Measurements from ENCODE around the gene PDZD4.

The PDZD4 gene

GRCh38 chrX:153870288-153870690 is 39.9 kb upstream of the PDZD4 start:
- Mint-ChIP-seq H3K27me3 (peaks cover 25% of the 10 kb centered on the region), H3K4me1 (no peaks in the 10 kb centered on the region), H3K27ac (no peak overlapping the region), H3K9me3 (no peaks in the 10 kb centered on the region), H3K4me3 (no peak overlapping the region)
- ATAC-seq = no peak
- no peak for DNase-seq

GRCh38 chrX:153869473-153870287 is 39.3 kb upstream of the PDZD4 start:
- no peak for ATAC-seq
- Mint-ChIP-seq H3K27me3 (peaks cover 19% of the 10 kb centered on the region), H3K4me1 (no peaks in the 10 kb centered on the region), H3K4me3 (no peak overlapping the region), H3K27ac (no peak overlapping the region), H3K9me3 (no peaks in the 10 kb centered on the region)
- DNase-seq = no peak

- H3K4me1 Mint-ChIP-seq = no peaks in the 10 kb centered on the region
- DNase-seq (no peak), ATAC-seq (no peak)
- H3K27me3 Mint-ChIP-seq = peaks cover 14% of the 10 kb centered on the region
- no peak overlapping the region for H3K4me3 Mint-ChIP-seq
- no peak overlapping the region for H3K27ac Mint-ChIP-seq
- H3K9me3 Mint-ChIP-seq = no peaks in the 10 kb centered on the region
Measured at GRCh38 chrX:153868576-153869472, 38.5 kb upstream of the PDZD4 start.

DNA sequence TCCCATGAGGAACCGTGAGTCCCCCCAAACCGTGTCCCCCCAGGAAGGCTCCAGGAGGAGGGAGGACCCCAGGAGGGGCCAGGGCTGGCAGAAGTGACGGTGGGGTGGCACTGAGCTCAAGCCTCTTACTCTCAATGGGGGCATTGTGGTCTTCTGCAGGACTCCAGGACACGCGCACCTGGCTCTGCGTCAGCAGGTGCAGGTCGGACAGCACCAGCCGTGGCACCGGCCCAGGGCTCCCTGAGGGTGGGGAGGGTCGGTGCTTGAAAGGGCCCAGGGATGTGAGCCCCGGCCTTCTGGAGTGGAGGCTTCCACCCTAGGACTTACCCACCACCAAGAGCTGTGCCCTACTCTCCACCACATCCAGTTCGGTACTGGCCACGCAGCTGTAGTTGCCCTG is 37.3 kb upstream of the PDZD4 start:
- no peak for ATAC-seq
- peaks cover 8% of the 10 kb centered on the region for H3K27me3 Mint-ChIP-seq
- no peak overlapping the region for H3K27ac Mint-ChIP-seq
- no peak overlapping the region for H3K4me3 Mint-ChIP-seq
- no peak for DNase-seq
- H3K9me3 Mint-ChIP-seq = no peaks in the 10 kb centered on the region
- no peaks in the 10 kb centered on the region for H3K4me1 Mint-ChIP-seq

DNA sequence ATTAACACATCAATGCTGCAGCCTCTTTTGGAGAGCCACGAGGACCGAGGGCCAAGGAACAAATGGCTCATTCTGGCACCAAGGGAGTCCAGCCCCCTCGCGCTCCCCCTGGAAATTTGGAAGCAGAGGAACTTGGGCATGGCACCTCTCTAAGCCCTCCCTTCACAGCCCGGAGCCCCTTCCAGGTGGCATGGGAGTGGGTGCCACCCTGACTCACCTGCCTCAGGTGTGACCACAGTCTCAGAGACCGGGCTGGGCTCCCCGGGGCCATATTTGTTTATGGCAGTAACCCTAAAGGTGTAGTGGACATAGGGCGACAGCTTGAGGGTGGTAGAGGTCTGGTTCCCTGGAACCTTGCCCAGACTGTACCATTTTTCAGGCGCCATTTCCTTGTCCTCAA is 36.8 kb upstream of the PDZD4 start:
- Mint-ChIP-seq H3K4me1 (no peaks in the 10 kb centered on the region), H3K27ac (no peak overlapping the region), H3K27me3 (peaks cover 2% of the 10 kb centered on the region), H3K9me3 (no peaks in the 10 kb centered on the region), H3K4me3 (no peak overlapping the region)
- ATAC-seq (no peak), DNase-seq (no peak)

DNA sequence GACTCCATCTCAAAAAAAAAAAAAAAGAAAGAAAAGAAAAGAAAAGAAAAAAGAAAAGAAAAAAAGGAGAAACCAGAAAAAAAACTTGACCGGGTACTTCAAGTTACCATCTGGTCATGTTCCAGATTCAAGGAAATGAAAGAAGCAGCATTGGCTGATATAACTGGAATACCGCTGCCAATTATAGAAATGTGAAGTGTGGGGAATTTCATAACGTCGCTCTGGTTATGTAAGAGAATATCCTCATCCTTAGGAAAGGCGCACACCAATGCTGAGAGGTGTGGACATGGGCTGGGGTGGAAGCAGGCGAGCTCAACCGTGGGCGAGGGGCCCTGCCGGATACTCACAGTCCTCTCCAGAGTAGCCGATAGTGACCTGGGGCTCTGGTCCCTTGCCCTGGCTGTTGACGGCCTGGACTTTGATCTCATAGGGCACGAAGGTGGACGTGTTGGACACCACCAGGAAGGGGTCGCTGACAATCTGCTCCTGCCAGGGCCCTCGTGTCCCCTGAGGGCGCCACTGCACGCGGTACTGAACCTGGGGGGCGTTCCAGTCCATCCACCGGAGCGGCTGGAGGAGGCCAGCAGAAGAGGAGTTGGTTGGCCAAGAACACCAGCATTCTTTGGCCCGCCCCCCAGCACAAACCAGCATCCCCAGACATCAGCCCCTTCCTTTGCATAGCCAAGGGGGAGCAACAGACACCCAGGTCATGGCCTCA is 36.1 kb upstream of the PDZD4 start:
- H3K4me1 Mint-ChIP-seq = no peaks in the 10 kb centered on the region
- H3K9me3 Mint-ChIP-seq = no peaks in the 10 kb centered on the region
- DNase-seq (no peak), ATAC-seq (no peak)
- H3K27ac Mint-ChIP-seq = no peak overlapping the region
- H3K27me3 Mint-ChIP-seq = no peaks in the 10 kb centered on the region
- no peak overlapping the region for H3K4me3 Mint-ChIP-seq

GRCh38 chrX:153865685-153866084 is 35.3 kb upstream of the PDZD4 start:
- ATAC-seq = no peak
- Mint-ChIP-seq H3K27me3 (no peaks in the 10 kb centered on the region), H3K9me3 (no peaks in the 10 kb centered on the region), H3K4me1 (no peaks in the 10 kb centered on the region), H3K4me3 (no peak overlapping the region), H3K27ac (no peak overlapping the region)
- no peak for DNase-seq

GRCh38 chrX:153865321-153865580 is 34.9 kb upstream of the PDZD4 start:
- no peaks in the 10 kb centered on the region for H3K27me3 Mint-ChIP-seq
- no peaks in the 10 kb centered on the region for H3K4me1 Mint-ChIP-seq
- no peak overlapping the region for H3K27ac Mint-ChIP-seq

GRCh38 chrX:153864561-153865320 is 34.4 kb upstream of the PDZD4 start:
- DNase-seq = no peak
- Mint-ChIP-seq H3K27ac (no peak overlapping the region), H3K4me3 (no peak overlapping the region), H3K27me3 (no peaks in the 10 kb centered on the region), H3K4me1 (no peaks in the 10 kb centered on the region), H3K9me3 (no peaks in the 10 kb centered on the region)
- no peak for ATAC-seq

More at GRCh38 chrX:153865321-153865580, 34.9 kb upstream of the PDZD4 start:
- H3K4me3 Mint-ChIP-seq = no peak overlapping the region
- no peaks in the 10 kb centered on the region for H3K9me3 Mint-ChIP-seq
- no peak for ATAC-seq
- no peak for DNase-seq

- H3K4me1 Mint-ChIP-seq = no peaks in the 10 kb centered on the region
- no peak overlapping the region for H3K4me3 Mint-ChIP-seq
- DNase-seq (no peak), ATAC-seq (no peak)
- H3K27ac Mint-ChIP-seq = no peak overlapping the region
- H3K27me3 Mint-ChIP-seq = no peaks in the 10 kb centered on the region
- no peaks in the 10 kb centered on the region for H3K9me3 Mint-ChIP-seq
Measured at GRCh38 chrX:153864101-153864500, 33.8 kb upstream of the PDZD4 start.

DNA sequence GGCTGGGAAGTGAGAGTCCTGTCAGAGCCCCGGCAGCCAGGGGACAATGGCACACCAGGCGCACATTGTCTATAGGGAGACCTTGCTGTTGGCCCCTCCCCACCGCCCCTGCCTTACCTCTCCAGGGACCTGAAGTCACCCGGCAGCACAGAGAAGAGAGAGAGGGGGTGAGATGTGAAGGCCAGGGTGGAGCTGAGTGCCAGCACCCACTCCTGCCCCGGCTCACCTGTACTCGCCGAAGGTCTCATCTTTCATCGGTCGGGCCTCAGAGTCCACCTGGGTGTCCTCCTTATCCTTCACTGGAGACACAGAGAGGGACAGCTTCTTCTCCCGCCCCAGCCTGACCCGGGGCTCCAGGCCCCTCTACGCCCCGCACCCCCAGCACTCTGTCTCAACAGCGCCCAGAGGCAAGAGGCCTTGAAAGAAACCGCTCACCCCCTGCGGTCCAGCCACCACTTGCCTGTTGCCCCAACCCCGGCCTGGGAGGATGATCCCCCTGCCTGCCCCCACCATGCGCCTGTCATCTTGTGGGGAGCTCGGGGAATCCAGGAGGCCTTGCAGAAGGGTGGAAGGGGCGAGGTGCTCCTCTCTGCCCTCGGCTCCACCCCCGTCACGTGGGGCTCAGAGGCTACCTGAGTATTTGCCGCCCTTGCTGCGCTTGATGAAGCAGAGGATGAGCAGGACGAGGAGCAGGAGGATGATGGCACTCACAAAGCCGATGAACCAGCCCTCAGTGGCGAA is 33.1 kb upstream of the PDZD4 start:
- H3K4me3 Mint-ChIP-seq = no peak overlapping the region
- no peaks in the 10 kb centered on the region for H3K9me3 Mint-ChIP-seq
- ATAC-seq = no peak
- no peaks in the 10 kb centered on the region for H3K27me3 Mint-ChIP-seq
- H3K27ac Mint-ChIP-seq = no peak overlapping the region
- H3K4me1 Mint-ChIP-seq = no peaks in the 10 kb centered on the region
- no peak for DNase-seq

DNA sequence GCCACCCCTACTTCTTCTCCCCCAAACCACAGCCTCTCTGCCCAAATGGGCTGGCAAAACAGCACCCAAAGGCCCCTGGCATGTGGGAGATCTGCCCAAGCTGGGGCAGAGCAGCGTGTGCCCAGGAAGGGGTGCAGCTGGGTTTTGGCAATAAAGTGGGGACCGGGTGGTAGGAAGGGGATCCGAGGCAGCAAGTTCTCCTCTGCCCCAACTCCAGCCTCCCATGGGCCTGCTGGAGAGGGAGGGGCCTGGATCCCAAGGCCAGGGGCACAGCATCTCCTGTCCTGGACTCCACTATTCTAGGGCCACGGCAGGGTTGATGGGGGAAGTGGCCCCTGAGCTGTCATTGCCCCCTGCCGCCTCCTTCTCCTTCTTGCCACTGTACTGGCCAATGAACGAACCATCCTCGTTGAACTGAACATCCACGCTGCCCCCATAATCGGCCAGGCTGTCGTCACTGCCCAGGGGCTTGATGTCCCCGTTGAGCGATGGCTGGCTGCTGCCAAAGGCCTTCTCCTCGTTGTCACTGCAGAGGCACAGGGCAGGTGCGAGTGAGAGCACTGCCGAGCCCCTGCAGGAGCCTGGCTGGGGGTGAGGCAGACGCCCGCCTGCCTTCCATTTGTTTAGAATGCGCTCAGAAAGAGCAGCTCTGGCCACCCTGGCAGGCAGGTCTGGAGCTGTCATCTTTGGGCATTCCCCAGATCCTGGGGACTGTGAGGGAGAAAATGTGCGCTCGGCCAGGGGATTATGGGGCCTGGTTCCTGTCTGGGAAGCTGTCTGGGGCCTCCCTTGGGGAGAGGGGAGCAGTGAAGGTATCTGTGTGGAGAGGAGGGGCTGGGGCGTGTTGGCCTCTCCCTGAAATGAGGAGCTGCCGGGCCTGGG is 32.3 kb upstream of the PDZD4 start:
- Mint-ChIP-seq H3K4me3 (no peak overlapping the region), H3K9me3 (no peaks in the 10 kb centered on the region), H3K27me3 (no peaks in the 10 kb centered on the region), H3K27ac (no peak overlapping the region), H3K4me1 (peaks cover 2% of the 10 kb centered on the region)
- ATAC-seq (no peak), DNase-seq (no peak)

GRCh38 chrX:153861733-153862310 is 31.5 kb upstream of the PDZD4 start:
- peaks cover 10% of the 10 kb centered on the region for H3K4me1 Mint-ChIP-seq

DNA sequence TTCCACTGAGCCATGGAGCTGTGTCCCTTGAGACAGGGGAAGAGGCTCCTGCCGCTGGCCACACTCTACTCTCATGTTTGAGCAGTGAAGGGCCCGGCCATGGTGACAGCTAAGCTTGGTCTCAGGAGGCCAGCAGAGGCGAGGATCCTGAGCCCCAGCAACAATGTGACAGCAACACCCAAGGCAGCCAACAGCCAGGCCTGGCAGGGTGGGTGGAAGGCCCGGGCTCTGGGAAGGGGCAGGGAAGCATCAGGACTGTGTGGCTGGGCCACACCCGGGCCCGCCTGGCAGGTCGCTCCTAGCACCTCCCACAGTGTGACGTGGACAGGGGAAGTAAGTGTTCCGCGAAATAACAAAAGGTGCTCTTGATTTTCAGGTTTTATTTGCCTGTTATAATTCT is 30.8 kb upstream of the PDZD4 start:
- Mint-ChIP-seq H3K27me3 (no peaks in the 10 kb centered on the region), H3K9me3 (no peaks in the 10 kb centered on the region), H3K4me3 (no peak overlapping the region), H3K4me1 (peaks cover 12% of the 10 kb centered on the region), H3K27ac (peak overlapping the region in 1 of 2 donors; percentile 76)
- DNase-seq (no peak), ATAC-seq (no peak)

More at GRCh38 chrX:153861733-153862310, 31.5 kb upstream of the PDZD4 start:
- no peak for DNase-seq
- Mint-ChIP-seq H3K27me3 (no peaks in the 10 kb centered on the region), H3K9me3 (no peaks in the 10 kb centered on the region), H3K4me3 (no peak overlapping the region), H3K27ac (peak overlapping the region in 1 of 2 donors; percentile 19)
- no peak for ATAC-seq

All from stimulated activated naive CD8-positive, alpha-beta T cell treated with anti-CD3 and anti-CD28 coated beads, Interleukin-15, amount 100 ng/mL, for 72 hours (primary cell).